ENCODE data around the gene SLC30A9. TPM values are rescaled to one million over a fixed set of nuclear protein-coding genes. Genes with fewer than 3 reads are reported as not detected.

Gene SLC30A9
- total RNA-seq = 67.3 and 67.9 TPM in 2 replicates
- long read RNA-seq, full-length matches to known transcripts = 232 of 339 reads
- long read RNA-seq, partial matches to known transcripts = 59 of 339 reads
- long read RNA-seq, other reads (novel, unspliced or antisense) = 48 of 339 reads

DNA sequence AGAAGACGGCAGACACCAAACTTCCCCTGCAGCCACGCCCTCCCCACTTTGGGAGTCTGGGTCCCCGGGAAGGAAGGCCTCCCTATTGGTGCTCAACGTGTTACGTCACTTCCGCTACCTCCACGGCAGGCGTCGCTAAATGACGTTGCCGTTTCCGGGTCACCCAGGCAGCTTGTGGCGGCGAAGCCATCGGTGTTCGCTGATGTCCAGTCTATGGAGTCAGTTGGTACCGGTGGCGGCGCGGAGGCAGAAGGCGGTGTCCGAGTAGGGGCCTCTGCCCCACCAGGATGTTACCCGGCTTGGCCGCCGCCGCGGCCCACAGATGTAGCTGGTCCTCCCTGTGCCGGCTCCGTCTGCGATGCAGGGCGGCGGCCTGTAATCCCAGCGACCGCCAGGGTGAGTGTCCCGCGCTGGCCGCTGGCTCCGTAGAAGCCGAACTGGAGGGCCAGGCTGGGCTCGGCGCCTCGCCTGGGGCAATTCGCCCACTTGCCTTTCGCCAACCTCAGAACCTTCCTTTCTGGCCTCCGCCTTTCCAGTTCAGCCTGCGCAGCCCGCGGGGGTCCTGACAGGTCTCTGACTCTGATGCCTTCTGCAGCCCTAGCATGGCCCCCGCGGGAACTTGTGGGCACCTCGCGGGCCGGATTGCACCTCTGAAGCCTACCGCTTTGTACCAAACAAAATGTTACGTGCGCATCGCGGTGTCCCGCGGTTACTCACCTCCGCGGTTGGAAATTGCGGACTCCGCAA, at the start of gene SLC30A9:
Gene SLC30A9 (plus strand): TSS at position 166 of the 747 bp plus-strand sequence. CDS start 122 bp downstream, at position 288.
- TF ChIP-seq, protein P1, sequence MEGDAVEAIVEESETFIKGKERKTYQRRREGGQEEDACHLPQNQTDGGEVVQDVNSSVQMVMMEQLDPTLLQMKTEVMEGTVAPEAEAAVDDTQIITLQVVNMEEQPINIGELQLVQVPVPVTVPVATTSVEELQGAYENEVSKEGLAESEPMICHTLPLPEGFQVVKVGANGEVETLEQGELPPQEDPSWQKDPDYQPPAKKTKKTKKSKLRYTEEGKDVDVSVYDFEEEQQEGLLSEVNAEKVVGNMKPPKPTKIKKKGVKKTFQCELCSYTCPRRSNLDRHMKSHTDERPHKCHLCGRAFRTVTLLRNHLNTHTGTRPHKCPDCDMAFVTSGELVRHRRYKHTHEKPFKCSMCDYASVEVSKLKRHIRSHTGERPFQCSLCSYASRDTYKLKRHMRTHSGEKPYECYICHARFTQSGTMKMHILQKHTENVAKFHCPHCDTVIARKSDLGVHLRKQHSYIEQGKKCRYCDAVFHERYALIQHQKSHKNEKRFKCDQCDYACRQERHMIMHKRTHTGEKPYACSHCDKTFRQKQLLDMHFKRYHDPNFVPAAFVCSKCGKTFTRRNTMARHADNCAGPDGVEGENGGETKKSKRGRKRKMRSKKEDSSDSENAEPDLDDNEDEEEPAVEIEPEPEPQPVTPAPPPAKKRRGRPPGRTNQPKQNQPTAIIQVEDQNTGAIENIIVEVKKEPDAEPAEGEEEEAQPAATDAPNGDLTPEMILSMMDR (IDR thresholded peaks at IDR 0.05; ENCODE audit: unreplicated experiment) = peak; percentile 61
- Mint-ChIP-seq H3K36me3 (ENCODE audit: insufficient read depth) (no peaks in the 10 kb centered on the region), H3K27me3 (no peaks in the 10 kb centered on the region), H3K4me1 (ENCODE audit: low read depth) (peaks cover 15% of the 10 kb centered on the region), H3K4me3 (ENCODE audit: low read depth) (peak within 1 kb of the TSS; percentile 96), H3K9me3 (ENCODE audit: low read depth) (no peaks in the 10 kb centered on the region), H3K27ac (peak within 1 kb of the TSS; percentile 97)
- peak; percentile 75 for DNase-seq (ENCODE audit: low spot score, unreplicated experiment)

DNA sequence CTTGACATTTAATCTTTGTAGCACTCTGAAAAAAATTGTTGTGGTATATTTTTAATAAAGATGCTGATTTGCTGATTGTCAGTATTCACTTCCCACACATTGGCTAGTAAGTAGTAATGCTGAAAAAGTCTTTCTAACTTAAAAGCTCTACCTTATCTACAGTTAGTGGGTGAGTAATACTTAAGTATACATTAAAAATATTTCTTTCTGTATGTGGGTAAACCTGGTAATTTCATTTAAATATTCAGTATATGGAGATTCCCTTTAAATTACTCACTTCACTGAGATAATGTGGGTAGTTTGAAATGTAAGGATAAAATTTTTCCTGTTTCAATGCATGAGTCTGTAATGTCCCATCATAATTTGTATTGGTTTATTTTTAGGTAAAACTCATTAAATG, 49.5 kb upstream of the SLC30A9 start:
- no peak for DNase-seq (ENCODE audit: low spot score, unreplicated experiment)
- peaks cover 9% of the 10 kb centered on the region for H3K36me3 Mint-ChIP-seq (ENCODE audit: insufficient read depth)
- TF ChIP-seq, protein P1 (IDR thresholded peaks at IDR 0.05; ENCODE audit: unreplicated experiment) = no peak
- H3K27ac Mint-ChIP-seq = no peak overlapping the region
- H3K4me3 Mint-ChIP-seq (ENCODE audit: low read depth) = no peak overlapping the region
- H3K27me3 Mint-ChIP-seq = no peaks in the 10 kb centered on the region
- H3K4me1 Mint-ChIP-seq (ENCODE audit: low read depth) = peaks cover 13% of the 10 kb centered on the region
- H3K9me3 Mint-ChIP-seq (ENCODE audit: low read depth) = no peaks in the 10 kb centered on the region

DNA sequence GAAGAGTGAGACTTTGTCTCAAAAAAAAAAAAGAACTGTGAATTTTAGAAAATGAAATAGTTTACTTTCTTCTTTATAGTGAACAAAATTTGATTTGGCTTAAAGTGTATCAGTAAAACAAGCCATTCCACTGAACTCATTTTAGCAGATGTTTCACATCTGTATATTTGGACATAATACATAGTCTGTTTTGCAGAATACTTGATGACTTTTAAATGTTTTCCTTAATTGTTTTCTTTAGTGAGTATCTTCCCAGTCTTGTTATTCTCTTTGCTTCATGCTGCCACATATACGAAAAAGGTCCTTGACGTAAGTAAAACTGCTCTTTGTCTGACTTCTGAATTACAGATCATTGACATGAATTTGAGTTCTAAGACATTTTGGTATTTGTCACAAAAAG, 46.8 kb upstream of the SLC30A9 start:
- no peak for DNase-seq (ENCODE audit: low spot score, unreplicated experiment)
- Mint-ChIP-seq H3K9me3 (ENCODE audit: low read depth) (no peaks in the 10 kb centered on the region), H3K4me1 (ENCODE audit: low read depth) (no peaks in the 10 kb centered on the region), H3K4me3 (ENCODE audit: low read depth) (no peak overlapping the region), H3K27ac (no peak overlapping the region), H3K27me3 (no peaks in the 10 kb centered on the region), H3K36me3 (ENCODE audit: insufficient read depth) (peaks cover 9% of the 10 kb centered on the region)
- TF ChIP-seq, protein P1 (IDR thresholded peaks at IDR 0.05; ENCODE audit: unreplicated experiment) = no peak

DNA sequence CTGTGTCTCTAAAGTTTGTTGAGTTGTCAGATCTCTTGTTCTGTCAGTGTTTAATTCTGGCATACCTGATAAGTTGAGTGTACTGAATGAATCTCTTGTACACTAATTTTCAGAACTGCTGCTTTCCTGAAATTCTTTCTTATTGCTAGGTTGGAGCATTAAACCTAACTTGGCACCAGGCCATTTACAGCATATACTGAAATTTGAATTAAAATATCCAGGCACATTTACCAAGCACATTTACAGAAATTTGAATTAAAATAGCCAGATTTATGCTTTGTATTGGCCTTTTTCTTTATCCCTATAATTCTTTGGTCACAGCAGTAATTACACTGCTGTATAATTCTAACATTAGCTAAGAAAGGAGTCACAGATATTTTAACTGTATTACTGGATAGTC, 46.2 kb upstream of the SLC30A9 start:
- no peaks in the 10 kb centered on the region for H3K9me3 Mint-ChIP-seq (ENCODE audit: low read depth)
- no peak for DNase-seq (ENCODE audit: low spot score, unreplicated experiment)
- H3K36me3 Mint-ChIP-seq (ENCODE audit: insufficient read depth) = peaks cover 7% of the 10 kb centered on the region
- H3K4me3 Mint-ChIP-seq (ENCODE audit: low read depth) = no peak overlapping the region
- no peaks in the 10 kb centered on the region for H3K4me1 Mint-ChIP-seq (ENCODE audit: low read depth)
- no peak overlapping the region for H3K27ac Mint-ChIP-seq
- no peaks in the 10 kb centered on the region for H3K27me3 Mint-ChIP-seq
- TF ChIP-seq, protein P1 (IDR thresholded peaks at IDR 0.05; ENCODE audit: unreplicated experiment) = no peak

DNA sequence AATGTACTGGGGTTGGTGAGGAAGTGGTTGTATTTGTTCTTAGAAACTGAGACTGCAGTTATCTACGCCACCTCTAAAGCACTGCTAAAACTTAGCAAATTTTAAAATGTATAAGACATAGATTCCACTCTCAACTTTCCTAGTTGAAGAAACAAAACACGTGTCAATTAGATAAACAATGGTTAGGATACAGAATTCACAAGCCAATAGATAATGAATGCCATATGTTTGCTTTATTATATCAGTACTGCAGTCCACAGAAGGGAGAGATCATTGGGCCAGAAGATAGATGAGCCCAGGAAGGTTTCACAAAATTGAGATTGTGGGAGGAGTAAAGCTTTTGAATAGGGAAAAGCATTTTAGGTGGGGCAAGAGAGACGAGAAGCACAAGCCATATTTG, 40.8 kb upstream of the SLC30A9 start:
- DNase-seq (ENCODE audit: low spot score, unreplicated experiment) = no peak
- Mint-ChIP-seq H3K27me3 (no peaks in the 10 kb centered on the region), H3K9me3 (ENCODE audit: low read depth) (no peaks in the 10 kb centered on the region), H3K27ac (peak overlapping the region; percentile 1), H3K36me3 (ENCODE audit: insufficient read depth) (peaks cover 6% of the 10 kb centered on the region), H3K4me3 (ENCODE audit: low read depth) (no peak overlapping the region), H3K4me1 (ENCODE audit: low read depth) (no peaks in the 10 kb centered on the region)
- TF ChIP-seq, protein P1 (IDR thresholded peaks at IDR 0.05; ENCODE audit: unreplicated experiment) = no peak

Data from progenitor cell of endocrine pancreas (in vitro differentiated cells).